BLaER1 treated with 17β-estradiol and CSF1 and Interleukin-3, amounts not matched to agents 10 nM and 100 nM (cell line): ENCODE measurements around the gene RPAP3.
A peak's percentile ranks its signal among the peaks of the same experiment; 100 is the strongest.

ENCODE experiments used
- H3K27ac ChIP-seq, 11 experiments: shearing (Covaris generic); formaldehyde crosslinking; 2 replicates each; pipeline ENCODE4 v1.8.1; 2022
- H3K27me3 ChIP-seq, 11 experiments: shearing (Covaris generic); formaldehyde crosslinking; 2 replicates each; pipeline ENCODE4 v1.8.1; 2022
- H3K36me3 ChIP-seq, 11 experiments: shearing (Covaris generic); formaldehyde crosslinking; 2 replicates each; pipeline ENCODE4 v1.8.1; 2022
- H3K4me1 ChIP-seq, 10 experiments: shearing (Covaris generic); formaldehyde crosslinking; 2 replicates each; pipeline ENCODE4 v1.8.1; 2022
- H3K4me2 ChIP-seq, 11 experiments: shearing (Covaris generic); formaldehyde crosslinking; 2 replicates each; pipeline ENCODE4 v1.8.1; 2022
- H3K4me3 ChIP-seq, 10 experiments: shearing (Covaris generic); formaldehyde crosslinking; 2 replicates each; pipeline ENCODE4 v1.8.1; 2022
- H3K9ac ChIP-seq, 11 experiments: shearing (Covaris generic); formaldehyde crosslinking; 2 replicates each; pipeline ENCODE4 v1.8.1; 2022
- H3K9me3 ChIP-seq, 11 experiments: shearing (Covaris generic); formaldehyde crosslinking; replicated peaks in 1 of 11; 2 replicates each; pipeline ENCODE4 v1.8.1; 2022
- H4K20me1 ChIP-seq, 11 experiments: shearing (Covaris generic); formaldehyde crosslinking; 2 replicates each; pipeline ENCODE4 v1.8.1; 2022
- Cebpa-rat ChIP-seq, 11 experiments: shearing (Covaris generic); IDR thresholded peaks; 2 replicates each; pipeline ENCODE4 v1.8.1; 2022

Gene RPAP3, protein sequence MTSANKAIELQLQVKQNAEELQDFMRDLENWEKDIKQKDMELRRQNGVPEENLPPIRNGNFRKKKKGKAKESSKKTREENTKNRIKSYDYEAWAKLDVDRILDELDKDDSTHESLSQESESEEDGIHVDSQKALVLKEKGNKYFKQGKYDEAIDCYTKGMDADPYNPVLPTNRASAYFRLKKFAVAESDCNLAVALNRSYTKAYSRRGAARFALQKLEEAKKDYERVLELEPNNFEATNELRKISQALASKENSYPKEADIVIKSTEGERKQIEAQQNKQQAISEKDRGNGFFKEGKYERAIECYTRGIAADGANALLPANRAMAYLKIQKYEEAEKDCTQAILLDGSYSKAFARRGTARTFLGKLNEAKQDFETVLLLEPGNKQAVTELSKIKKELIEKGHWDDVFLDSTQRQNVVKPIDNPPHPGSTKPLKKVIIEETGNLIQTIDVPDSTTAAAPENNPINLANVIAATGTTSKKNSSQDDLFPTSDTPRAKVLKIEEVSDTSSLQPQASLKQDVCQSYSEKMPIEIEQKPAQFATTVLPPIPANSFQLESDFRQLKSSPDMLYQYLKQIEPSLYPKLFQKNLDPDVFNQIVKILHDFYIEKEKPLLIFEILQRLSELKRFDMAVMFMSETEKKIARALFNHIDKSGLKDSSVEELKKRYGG

DNA sequence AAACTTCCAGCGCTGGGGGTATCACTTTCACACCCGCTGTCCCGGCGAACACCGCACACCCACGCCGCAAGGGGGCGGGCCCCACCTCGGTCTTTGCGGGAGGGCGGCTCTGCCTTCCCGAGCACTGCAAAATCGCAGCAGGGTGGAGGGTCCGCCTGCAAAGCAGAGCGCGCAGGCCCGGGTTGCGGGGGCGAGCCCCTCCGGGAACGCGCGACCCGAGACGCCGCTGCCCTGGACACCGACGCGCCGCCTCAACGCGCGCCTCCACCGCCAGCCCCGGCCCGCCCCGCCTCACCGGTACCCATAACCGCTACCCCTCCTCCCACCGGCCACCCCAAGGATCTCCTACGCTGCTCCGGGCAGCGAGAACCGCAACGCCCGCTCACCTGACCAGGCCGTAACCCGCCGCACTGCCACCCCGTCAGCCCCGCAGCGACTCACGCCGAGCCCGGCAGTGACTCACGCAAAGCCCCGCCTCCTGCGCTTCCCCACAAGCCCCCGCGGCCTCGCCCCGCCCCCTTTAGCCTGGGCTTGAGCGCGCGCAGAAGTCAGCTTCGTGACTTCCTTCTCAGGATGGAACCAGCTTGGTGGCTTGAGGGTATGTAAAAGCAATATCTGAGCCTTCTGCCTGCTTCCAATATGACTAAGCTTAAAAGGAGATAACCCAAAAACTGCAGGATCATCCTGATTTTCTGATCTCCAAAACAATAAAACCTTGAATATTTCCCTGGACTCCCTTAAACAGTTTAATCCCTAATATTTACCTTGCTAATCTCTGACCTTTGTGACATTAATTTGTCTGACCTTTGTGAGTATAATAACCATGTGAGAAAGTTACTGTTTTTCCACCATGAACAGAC, at the start of gene RPAP3:
RPAP3 (minus strand) TSS at position 465 of the 860 bp plus-strand sequence. CDS start 3,190 bp downstream, outside the sequence.
- H4K20me1 ChIP-seq, result peaks cover 0 to 42% (median 21%) of the 10 kb centered on the region in 11 experiments; a peak in 12 of 22 replicates
- H3K9me3 ChIP-seq, result no peaks in the 10 kb centered on the region
- peaks cover 2 to 32% (median 16%) of the 10 kb centered on the region in 11 experiments for H3K36me3 ChIP-seq
- peak within 1 kb of the TSS; percentile 86 to 99 (median 92) for H3K4me2 ChIP-seq
- H3K27ac ChIP-seq, result peak within 1 kb of the TSS; percentile 76 to 89 (median 84)
- peak within 1 kb of the TSS; percentile 80 to 88 (median 85) for H3K9ac ChIP-seq
- no peaks in the 10 kb centered on the region for H3K27me3 ChIP-seq
- peak within 1 kb of the TSS; percentile 75 to 94 (median 88) for H3K4me3 ChIP-seq
- peaks cover 37 to 63% (median 57%) of the 10 kb centered on the region in 10 experiments for H3K4me1 ChIP-seq
- no peak for TF ChIP-seq Cebpa-rat (IDR thresholded peaks at IDR 0.05)

DNA sequence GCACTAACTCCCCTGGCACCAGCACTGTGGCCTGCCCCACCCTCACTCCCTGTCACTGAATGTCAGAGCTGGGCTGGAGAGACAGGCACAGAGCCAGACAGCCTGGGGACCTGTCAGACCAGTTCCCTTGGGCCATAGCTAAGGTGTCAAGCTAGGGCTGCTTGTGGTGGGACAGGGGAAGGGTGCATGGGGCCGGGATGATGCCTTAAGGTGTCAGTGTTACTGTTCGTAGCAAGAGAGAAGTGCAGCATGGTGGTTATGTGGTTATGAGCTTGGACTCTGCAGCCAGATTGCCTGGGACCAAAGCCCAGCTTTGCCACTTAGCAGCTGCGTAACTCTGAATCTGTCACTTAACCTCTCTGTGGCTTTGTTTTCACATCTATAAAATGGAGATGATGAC, 49.1 kb upstream of the RPAP3 start:
- H3K4me2 ChIP-seq, result peak overlapping the region; percentile 94 to 100 (median 97)
- peak overlapping the region in 1 of 11 experiments; percentile 20; a peak in 1 of 22 replicates for H3K9ac ChIP-seq
- H3K9me3 ChIP-seq, result no peaks in the 10 kb centered on the region
- no peak overlapping the region for H3K4me3 ChIP-seq
- H4K20me1 ChIP-seq, result no peaks in the 10 kb centered on the region; a peak in 1 of 22 replicates
- no peaks in the 10 kb centered on the region for H3K36me3 ChIP-seq
- H3K27ac ChIP-seq, result peak overlapping the region in 5 of 11 experiments; percentile 6 to 81 (median 46); a peak in 6 of 22 replicates
- H3K27me3 ChIP-seq, result no peaks in the 10 kb centered on the region
- no peak for TF ChIP-seq Cebpa-rat (IDR thresholded peaks at IDR 0.05)
- peaks cover 76 to 98% (median 97%) of the 10 kb centered on the region in 10 experiments for H3K4me1 ChIP-seq

DNA sequence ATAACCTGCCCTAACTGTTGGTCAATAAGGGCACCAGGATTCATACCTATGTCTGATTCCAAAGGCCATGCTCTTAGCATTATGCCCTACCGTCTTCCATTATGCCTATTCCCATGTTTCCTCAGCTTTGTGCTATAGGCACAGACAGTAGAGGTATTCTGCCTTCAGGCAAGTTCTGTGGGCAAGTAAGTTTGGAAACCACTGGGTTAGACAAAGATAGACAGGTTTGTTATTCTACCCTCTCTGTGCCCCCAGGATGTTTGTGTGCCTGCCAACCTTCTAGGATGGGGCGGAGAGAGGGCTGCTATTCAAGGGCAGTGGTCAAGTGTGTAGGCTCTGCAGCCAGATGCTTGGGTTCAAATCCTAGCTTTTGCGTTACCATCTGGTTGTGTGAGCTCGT, 48.3 kb upstream of the RPAP3 start:
- Histone ChIP-seq H3K9me3 (no peaks in the 10 kb centered on the region), H3K9ac (peak overlapping the region in 5 of 11 experiments; percentile 33 to 63 (median 46); a peak in 6 of 22 replicates), H3K36me3 (no peaks in the 10 kb centered on the region), H3K4me1 (peaks cover 69 to 98% (median 95%) of the 10 kb centered on the region in 10 experiments), H4K20me1 (no peaks in the 10 kb centered on the region; a peak in 1 of 22 replicates), H3K27me3 (no peaks in the 10 kb centered on the region), H3K4me3 (peak overlapping the region in 7 of 10 experiments; percentile 3 to 47 (median 32); a peak in 7 of 20 replicates), H3K4me2 (peak overlapping the region; percentile 94 to 100 (median 97)), H3K27ac (peak overlapping the region in 9 of 11 experiments; percentile 24 to 81 (median 67); a peak in 13 of 22 replicates)
- TF ChIP-seq Cebpa-rat (IDR thresholded peaks at IDR 0.05), result no peak

GRCh38 chr12:47753021-47754001, 47.5 kb upstream of the RPAP3 start:
- H3K27me3 ChIP-seq, result no peaks in the 10 kb centered on the region
- peaks cover 65 to 100% (median 94%) of the 10 kb centered on the region in 10 experiments for H3K4me1 ChIP-seq
- H3K27ac ChIP-seq, result peak overlapping the region in 10 of 11 experiments; percentile 24 to 81 (median 67); a peak in 19 of 22 replicates
- no peaks in the 10 kb centered on the region for H3K36me3 ChIP-seq
- no peaks in the 10 kb centered on the region for H3K9me3 ChIP-seq
- H3K4me3 ChIP-seq, result peak overlapping the region in 7 of 10 experiments; percentile 3 to 47 (median 32); a peak in 11 of 20 replicates
- TF ChIP-seq Cebpa-rat (IDR thresholded peaks at IDR 0.05), result no peak
- H3K4me2 ChIP-seq, result peak overlapping the region; percentile 94 to 100 (median 97)
- H3K9ac ChIP-seq, result peak overlapping the region in 10 of 11 experiments; percentile 12 to 63 (median 44); a peak in 16 of 22 replicates
- H4K20me1 ChIP-seq, result no peaks in the 10 kb centered on the region; a peak in 1 of 22 replicates

DNA sequence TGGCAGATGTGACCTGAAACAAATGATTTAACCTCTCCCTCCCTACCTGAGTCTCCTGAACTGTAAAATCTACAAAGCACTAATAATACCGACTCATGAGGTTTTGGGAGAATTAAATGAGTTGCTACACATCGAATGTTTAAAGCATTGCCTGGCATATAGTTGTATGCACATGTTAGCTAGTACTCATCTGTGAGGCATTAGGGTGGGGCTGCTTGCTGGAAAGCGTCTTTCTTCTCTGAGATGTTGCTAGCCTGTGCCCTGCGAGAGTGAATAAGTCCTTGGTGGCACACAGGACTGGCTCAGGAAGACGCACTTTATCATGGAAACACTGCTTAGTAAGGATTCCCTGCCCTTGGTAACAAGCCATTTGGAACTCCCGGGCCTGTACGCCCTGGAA, 46.7 kb upstream of the RPAP3 start:
- peaks cover 57 to 100% (median 92%) of the 10 kb centered on the region in 10 experiments for H3K4me1 ChIP-seq

DNA sequence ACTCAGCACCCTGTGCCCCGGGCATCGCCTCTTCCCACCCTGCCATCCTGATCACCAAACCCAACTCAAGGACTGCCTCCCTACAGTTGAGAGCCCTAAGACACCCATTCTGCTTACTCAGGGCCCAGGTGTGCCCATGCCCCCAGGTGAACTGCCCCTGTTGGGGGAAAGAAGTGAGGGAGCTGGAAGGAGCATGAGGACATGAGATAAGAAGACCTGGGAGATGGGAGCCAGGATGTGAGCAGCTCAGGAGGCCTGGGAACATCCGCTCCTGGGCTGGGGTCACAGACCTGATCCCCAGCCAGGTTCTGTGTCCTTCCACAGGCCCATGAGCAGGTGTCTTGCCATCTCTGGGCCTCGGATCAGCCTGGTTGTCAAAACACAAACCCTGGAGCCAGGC, 46.3 kb upstream of the RPAP3 start:
- Histone ChIP-seq H3K9ac (peak overlapping the region in 2 of 11 experiments; percentile 1 to 63; a peak in 1 of 22 replicates), H3K4me2 (peak overlapping the region in 9 of 11 experiments; percentile 94 to 99 (median 97); a peak in 17 of 22 replicates), H3K36me3 (no peaks in the 10 kb centered on the region), H3K4me3 (no peak overlapping the region), H3K27me3 (no peaks in the 10 kb centered on the region), H3K27ac (peak overlapping the region in 3 of 11 experiments; percentile 69 to 81 (median 74); a peak in 3 of 22 replicates), H3K9me3 (no peaks in the 10 kb centered on the region), H4K20me1 (peaks cover 0 to 8% (median 0%) of the 10 kb centered on the region in 11 experiments; a peak in 2 of 22 replicates), H3K4me1 (peaks cover 53 to 100% (median 92%) of the 10 kb centered on the region in 10 experiments)
- TF ChIP-seq Cebpa-rat (IDR thresholded peaks at IDR 0.05), result no peak

More for the DNA sequence above, 46.7 kb upstream of the RPAP3 start:
- peak overlapping the region in 9 of 11 experiments; percentile 24 to 81 (median 67); a peak in 11 of 22 replicates for H3K27ac ChIP-seq
- peaks cover 0 to 6% (median 0%) of the 10 kb centered on the region in 11 experiments; a peak in 2 of 22 replicates for H4K20me1 ChIP-seq
- H3K36me3 ChIP-seq, result no peaks in the 10 kb centered on the region
- no peak for TF ChIP-seq Cebpa-rat (IDR thresholded peaks at IDR 0.05)
- H3K9ac ChIP-seq, result peak overlapping the region in 5 of 11 experiments; percentile 1 to 63 (median 34); a peak in 2 of 22 replicates
- no peak overlapping the region for H3K4me3 ChIP-seq
- peak overlapping the region in 9 of 11 experiments; percentile 94 to 99 (median 97); a peak in 19 of 22 replicates for H3K4me2 ChIP-seq
- H3K9me3 ChIP-seq, result no peaks in the 10 kb centered on the region
- H3K27me3 ChIP-seq, result no peaks in the 10 kb centered on the region

DNA sequence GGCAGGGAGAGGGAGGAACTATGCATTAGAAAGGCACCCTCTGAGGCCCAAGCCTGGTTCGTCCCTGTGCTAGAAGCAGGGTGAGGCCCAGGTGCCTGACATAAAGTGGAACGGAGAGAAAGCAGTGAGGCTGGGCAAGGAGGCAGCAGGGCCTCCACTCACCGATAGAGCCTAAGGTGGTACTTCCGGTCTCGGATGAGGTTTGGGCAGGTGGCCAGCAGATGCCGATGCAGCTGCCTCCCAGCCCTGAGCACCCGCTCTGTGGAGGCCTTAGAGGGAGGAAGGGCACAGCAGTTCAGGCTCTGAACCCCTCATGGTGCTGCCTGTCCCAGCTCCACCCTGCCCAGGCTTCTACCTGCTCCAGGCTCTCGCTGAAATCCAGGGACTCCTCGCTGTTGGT, 45.7 kb upstream of the RPAP3 start:
- H3K27me3 ChIP-seq, result no peaks in the 10 kb centered on the region
- H4K20me1 ChIP-seq, result peaks cover 0 to 11% (median 0%) of the 10 kb centered on the region in 11 experiments; a peak in 3 of 22 replicates
- no peak for TF ChIP-seq Cebpa-rat (IDR thresholded peaks at IDR 0.05)
- no peak overlapping the region for H3K9ac ChIP-seq
- H3K9me3 ChIP-seq, result no peaks in the 10 kb centered on the region
- H3K4me1 ChIP-seq, result peaks cover 47 to 100% (median 92%) of the 10 kb centered on the region in 10 experiments
- H3K36me3 ChIP-seq, result no peaks in the 10 kb centered on the region
- no peak overlapping the region for H3K4me3 ChIP-seq
- peak overlapping the region in 1 of 11 experiments; percentile 25; a peak in 2 of 22 replicates for H3K27ac ChIP-seq
- peak overlapping the region in 9 of 11 experiments; percentile 94 to 99 (median 97); a peak in 18 of 22 replicates for H3K4me2 ChIP-seq
